GM18499 (cell line): ENCODE results near the gene CORO7.

ENCODE experiments used
- ATAC-seq: cut with Tn5 transposase; IDR thresholded peaks from one replicate; pipeline ENCODE4 v1.9.1; 2021; ENCODE audit warnings: moderate number of reproducible peaks; ENCODE audit not compliant: insufficient read depth, unreplicated experiment

CORO7 gene

GRCh38 chr16:4426722-4427372, 10.5 kb upstream of the CORO7 start:
- ATAC-seq, result no peak

GRCh38 chr16:4426021-4426684, 9.8 kb upstream of the CORO7 start:
- ATAC-seq, result peak; percentile 30

- peak; percentile 65 for ATAC-seq
Measured at GRCh38 chr16:4425378-4426020, 9.1 kb upstream of the CORO7 start, which contains the start of gene DNAJA3. DNAJA3 (plus strand) TSS chr16:4425868; CDS start chr16:4425882, 14 bp downstream.

- no peak for ATAC-seq
Measured at GRCh38 chr16:4420505-4421105, 4.2 kb upstream of the CORO7 start.

GRCh38 chr16:4419402-4419959, 3.1 kb upstream of the CORO7 start:
- ATAC-seq, result no peak

GRCh38 chr16:4415538-4416199, 727 bp downstream of the CORO7 start:
- ATAC-seq, result no peak

- peak; percentile 58 for ATAC-seq
Measured at GRCh38 chr16:4414187-4414917, 2.0 kb downstream of the CORO7 start.

GRCh38 chr16:4412854-4413253, 3.5 kb downstream of the CORO7 start:
- ATAC-seq, result no peak

GRCh38 chr16:4412159-4412558, 4.2 kb downstream of the CORO7 start:
- no peak for ATAC-seq

- ATAC-seq, result no peak
Measured at GRCh38 chr16:4411684-4412083, 4.7 kb downstream of the CORO7 start.

- ATAC-seq, result no peak
Measured at GRCh38 chr16:4410335-4411075, 5.9 kb downstream of the CORO7 start.

- ATAC-seq, result no peak
Measured at GRCh38 chr16:4409081-4409932, 7.1 kb downstream of the CORO7 start.

GRCh38 chr16:4408323-4408690, 8.1 kb downstream of the CORO7 start:
- ATAC-seq, result no peak

GRCh38 chr16:4407543-4408322, 8.7 kb downstream of the CORO7 start:
- ATAC-seq, result no peak

GRCh38 chr16:4404967-4405696, 11.3 kb downstream of the CORO7 start:
- no peak for ATAC-seq

GRCh38 chr16:4404247-4404966, 12.0 kb downstream of the CORO7 start:
- no peak for ATAC-seq
